Endothelial cell of umbilical vein (primary cell): ENCODE measurements around the gene AHNAK2. TPM values are rescaled to one million over a fixed set of nuclear protein-coding genes. Genes with fewer than 3 reads are reported as not detected.
"Not testable (repeated sequence)": the region's sequence is repeated elsewhere in the genome, so short reads cannot be mapped to it uniquely, and the experiment has no call there.

ENCODE experiments used
- BruUV-seq: library from RNA; stranded (reverse); fragments of 400-500 nt; replicated peaks from 2 replicates; lab custom pipeline; 2021; lab: Mats Ljungman, UMichigan
- CTCF ChIA-PET: fragments of 300-600, 350-600 bp; sonication (Branson Sonifier 250); formaldehyde crosslinking; loops from one replicate; lab custom pipeline; 2021; ENCODE audit warnings: antibody characterized with exemption, inconsistent platforms; lab: Charles Lee
- POLR2A ChIA-PET: fragments of 300-600, 350-600 bp; sonication (Branson Sonifier 250); formaldehyde crosslinking; loops from one replicate; lab custom pipeline; 2021; ENCODE audit warnings: antibody characterized with exemption, inconsistent platforms; lab: Charles Lee
- DNase-seq: peaks from one replicate; pipeline ENCODE4 v3.0.0-alpha.2; 2011; ENCODE audit warnings: low read depth, low spot score
- FAIRE-seq: peaks from 2 replicates; lab custom pipeline; 2011; peaks lifted over from hg19 to GRCh38; lab: Jason Lieb, UNC
- H2AFZ ChIP-seq: 2 replicates; pipeline ENCODE4 v1.6.0; 2012; ENCODE audit warnings: low read depth, low read length, control low read depth, inconsistent platforms
- H3K27ac ChIP-seq: 2 replicates; pipeline ENCODE4 v1.5.1; 2011; ENCODE audit warnings: low read depth, mild to moderate bottlenecking, control low read depth, low read length, moderate library complexity; ENCODE audit not compliant: insufficient read depth
- H3K27me3 ChIP-seq, 2 experiments: 2 replicates each; pipeline versions ENCODE4 v1.6.0 to v1.6.1; 2011; ENCODE audit warnings: low read length in 2 of 2, mixed read lengths in 1 of 2; ENCODE audit not compliant: control insufficient read depth in 2 of 2, insufficient read depth in 2 of 2
- H3K36me3 ChIP-seq, 2 experiments: 2 replicates in 1 of 2; 3 replicates in 1 of 2; pipeline ENCODE4 v1.5.1; 2011; ENCODE audit warnings: low read length in 2 of 2, mild to moderate bottlenecking in 1 of 2, moderate library complexity in 1 of 2; ENCODE audit not compliant: control insufficient read depth in 2 of 2, insufficient read depth in 2 of 2; ENCODE audit errors: extremely low read depth in 1 of 2
- H3K4me1 ChIP-seq: 3 replicates; pipeline ENCODE4 v1.5.1; 2011; ENCODE audit warnings: mild to moderate bottlenecking, low read length; ENCODE audit not compliant: control insufficient read depth, insufficient read depth; ENCODE audit errors: extremely low read depth
- H3K4me2 ChIP-seq: 2 replicates; pipeline ENCODE4 v1.6.1; 2011; ENCODE audit warnings: low read length, control low read depth, mixed read lengths; ENCODE audit not compliant: insufficient read depth
- H3K4me3 ChIP-seq, 3 experiments: fragments of 200-600 bp in 1 of 3; sonication (generic), shearing (Covaris generic) in 1 of 3; replicated peaks in 1 of 3; 2 replicates each; pipeline ENCODE4 v1.5.1; 2011 to 2016; ENCODE audit warnings: control low read depth in 3 of 3, low read length in 3 of 3, mild to moderate bottlenecking in 2 of 3, inconsistent platforms in 1 of 3, low read depth in 1 of 3, moderate library complexity in 1 of 3; ENCODE audit not compliant: insufficient read depth in 1 of 3
- H3K79me2 ChIP-seq: 2 replicates; pipeline ENCODE4 v1.6.0; 2012; ENCODE audit warnings: low read length, inconsistent platforms; ENCODE audit not compliant: control insufficient read depth, insufficient read depth
- H3K9ac ChIP-seq: replicated peaks from 2 replicates; pipeline ENCODE3; 2011; ENCODE audit warnings: low read length, control low read depth; ENCODE audit not compliant: insufficient read depth; ENCODE audit errors: extremely low read depth
- H3K9me1 ChIP-seq: replicated peaks from 3 replicates; pipeline ENCODE4 v1.6.0; 2011; ENCODE audit warnings: mild to moderate bottlenecking, low read length; ENCODE audit not compliant: control insufficient read depth, insufficient read depth; ENCODE audit errors: extremely low read depth
- H3K9me3 ChIP-seq: replicated peaks from 2 replicates; pipeline ENCODE4 v1.5.1; 2012; ENCODE audit warnings: low read length, inconsistent platforms; ENCODE audit not compliant: control insufficient read depth, insufficient read depth
- H4K20me1 ChIP-seq: replicated peaks from 2 replicates; pipeline ENCODE3; 2011; ENCODE audit warnings: mild to moderate bottlenecking, low read length; ENCODE audit not compliant: control insufficient read depth, insufficient read depth; ENCODE audit errors: extremely low read depth
- dilution Hi-C: fragments of 300-500 bp; cut with MboI; formaldehyde crosslinking; loops from one replicate; pipeline ENCODE4 v1.15.0; 2019; ENCODE audit warnings: low sequenced_read_pairs; ENCODE audit not compliant: extremely low pct_ligation_motif_present
- intact Hi-C: fragments of 100-400 bp; cut with micrococcal nuclease; formaldehyde crosslinking; loops from one replicate; pipeline ENCODE4 v1.10.0; 2022
- polyA plus RNA-seq, 4 experiments: library from polyadenylated mRNA; depleted of rRNA in 3 of 4; stranded (reverse) in 3 of 4; unstranded in 1 of 4; fragments of >200 nt; gene quantifications; 2 replicates each; pipeline versions ENCODE4 v1.2.1 to v1.2.3, GENCODE V29; 2011 to 2012; ENCODE audit warnings: missing spikeins in 1 of 4
- total RNA-seq: library from RNA; stranded (reverse); gene quantifications from 2 replicates; pipeline ENCODE4 v1.2.3, GENCODE V29; 2021

AHNAK2 gene
- total and polyA plus RNA-seq, 2 donors (not counting 3 experiments of a cell fraction or from before 2014, with no cell fraction given): 17.7 to 68.7 TPM

GRCh38 chr14:104951863-104952657 lies 26.1 kb downstream of the AHNAK2 start:
- H3K27ac ChIP-seq, BruUV-seq, H2AFZ ChIP-seq, dilution Hi-C loops, H3K9ac ChIP-seq, H3K79me2 ChIP-seq, DNase-seq, H3K9me3 ChIP-seq, H3K27me3 ChIP-seq, POLR2A ChIA-PET, FAIRE-seq, H3K4me2 ChIP-seq, H4K20me1 ChIP-seq, CTCF ChIA-PET, intact Hi-C loops, H3K4me3 ChIP-seq, H3K4me1 ChIP-seq, H3K9me1 ChIP-seq: not testable (repeated sequence)
- H3K36me3 ChIP-seq: peaks cover 5 to 40% of the 10 kb centered on the region in 2 experiments

GRCh38 chr14:104950701-104951100 lies 27.5 kb downstream of the AHNAK2 start:
- DNase-seq, CTCF ChIA-PET, BruUV-seq: not testable (repeated sequence)

More at GRCh38 chr14:104950701-104951100, 27.5 kb downstream of the AHNAK2 start:
- H3K4me3 ChIP-seq, H4K20me1 ChIP-seq, POLR2A ChIA-PET, H3K4me1 ChIP-seq, dilution Hi-C loops, H3K79me2 ChIP-seq, H2AFZ ChIP-seq, H3K4me2 ChIP-seq, H3K27me3 ChIP-seq, H3K27ac ChIP-seq, FAIRE-seq, H3K9me1 ChIP-seq, H3K9ac ChIP-seq, H3K9me3 ChIP-seq, intact Hi-C loops: not testable (repeated sequence)
- H3K36me3 ChIP-seq: peaks cover 0 to 28% of the 10 kb centered on the region in 2 experiments
